Measurements from ENCODE around the gene ATG2A. TPM values are rescaled to one million over a fixed set of nuclear protein-coding genes. Genes with fewer than 3 reads are reported as not detected.

ATG2A gene
- total and polyA plus RNA-seq, 2 of the 8 experiments (the other 6 are each of a cell fraction or from before 2014, with no cell fraction given): 12.1 to 22.1 TPM

DNA sequence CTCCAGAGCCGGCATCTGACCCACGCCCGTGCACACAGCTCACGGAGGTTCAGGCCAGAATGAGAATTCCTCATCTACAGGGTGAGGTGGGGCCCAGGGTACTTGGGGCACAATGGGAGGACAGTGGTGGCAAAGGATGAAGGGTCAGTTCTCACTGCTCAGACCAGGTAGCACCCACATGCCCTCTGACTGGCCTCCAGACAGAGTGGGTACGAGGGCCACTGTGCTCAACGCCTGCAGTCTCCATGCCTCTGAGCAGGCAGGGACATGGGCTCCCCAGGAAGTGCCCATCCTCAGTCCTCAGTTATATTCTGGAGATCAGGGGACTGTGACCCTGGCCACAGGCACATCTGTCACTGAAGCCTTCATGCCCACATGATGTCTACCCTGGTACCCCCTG lies 59.5 kb downstream of the ATG2A start:
- Histone ChIP-seq H3K23ac (ENCODE audit: insufficient read length) (no peak overlapping the region), H2BK15ac (ENCODE audit: low read length) (no peak overlapping the region), H4K5ac (ENCODE audit: insufficient read length, low read depth, low read length) (no peak overlapping the region), H3K79me2 (ENCODE audit: control insufficient read depth in 1 of 2, insufficient read depth in 2 of 2, low read length in 2 of 2) (peaks cover 0 to 4% of the 10 kb centered on the region in 2 experiments; a peak in 1 of 4 replicates), H4K20me1 (replicated peaks in 1 of 2; ENCODE audit: control insufficient read depth in 1 of 2, insufficient read depth in 2 of 2, low read length in 2 of 2) (peaks cover 0 to 3% of the 10 kb centered on the region in 2 experiments), H3K23me2 (ENCODE audit: low read depth, low read length) (no peaks in the 10 kb centered on the region), H4K8ac (ENCODE audit: extremely low read depth, insufficient read depth, low read length) (peak overlapping the region; percentile 51), H2BK120ac (replicated peaks; ENCODE audit: low read depth, low read length) (no peak overlapping the region), H3K14ac (ENCODE audit: insufficient read length) (no peak overlapping the region), H3K4me2 (ENCODE audit: insufficient read depth in 1 of 2, low read depth in 2 of 2, low read length in 2 of 2) (no peak overlapping the region), H3K18ac (ENCODE audit: extremely low read depth, low read length) (no peak overlapping the region), H3K27ac (ENCODE audit: low read depth, low read length) (no peak overlapping the region), H3K56ac (replicated peaks; ENCODE audit: insufficient read length, low read depth, low read length) (no peak overlapping the region), H2AFZ (ENCODE audit: low read length) (no peak overlapping the region), H3K79me1 (ENCODE audit: low read depth, low read length) (no peaks in the 10 kb centered on the region; the same call in 1 of the 2 replicates), H2BK5ac (ENCODE audit: low read depth, low read length) (no peak overlapping the region), H3K4me1 (replicated peaks in 1 of 4; ENCODE audit: control insufficient read depth in 3 of 4, insufficient read depth in 4 of 4, low read length in 3 of 4) (peaks cover 0 to 4% (median 1%) of the 10 kb centered on the region in 4 experiments; a peak in 3 of 7 replicates), H3K4ac (replicated peaks; ENCODE audit: insufficient read length, low read depth, low read length) (no peak overlapping the region), H4K91ac (replicated peaks; ENCODE audit: insufficient read length, low read length) (no peak overlapping the region), H3K36me3 (ENCODE audit: control insufficient read depth in 2 of 4, insufficient read depth in 4 of 4, low read length in 3 of 4) (peaks cover 0 to 5% (median 0%) of the 10 kb centered on the region in 4 experiments; a peak in 3 of 8 replicates), H2AK5ac (ENCODE audit: low read depth, low read length) (no peak overlapping the region), H2BK20ac (ENCODE audit: low read length) (no peak overlapping the region), H3K27me3 (replicated peaks in 1 of 4; ENCODE audit: control insufficient read depth in 3 of 4, extremely low read depth in 1 of 4, insufficient read depth in 3 of 4, low read length in 3 of 4) (no peaks in the 10 kb centered on the region), H3K4me3 (ENCODE audit: extremely low read depth in 1 of 4, insufficient read depth in 2 of 4, low read depth in 3 of 4, low read length in 4 of 4) (no peak overlapping the region), H3K9me3 (ENCODE audit: insufficient read depth in 2 of 2, low read depth in 1 of 2, low read length in 1 of 2) (no peaks in the 10 kb centered on the region), H2BK12ac (ENCODE audit: low read depth, low read length) (no peak overlapping the region), H3K9ac (replicated peaks in 1 of 4; ENCODE audit: extremely low read depth in 1 of 4, low read depth in 3 of 4, low read length in 3 of 4) (no peak overlapping the region)
- ChIA-PET POLR2A (ENCODE audit: partially characterized antibody) (interaction anchor here (2.0 to 25.7 kb wide), 2 partner anchors 27 to 86 kb away, joined by 4 to 408 read pairs; partner anchors contain the start of gene EHD1), CTCF (ENCODE audit: partially characterized antibody) (interaction anchor here (16.5 to 32.3 kb wide), 2 partner anchors 6 to 30 kb away, joined by 321 to 1058 read pairs; partner anchors contain the start of gene EHD1)
- no peak for TF ChIP-seq PHF8 (conservative IDR thresholded peaks at IDR 0.05; ENCODE audit: low read depth, low read length)
- TF ChIP-seq CEBPB (IDR thresholded peaks at IDR 0.05; ENCODE audit: low read depth, low read length): no peak
- no peak for TF ChIP-seq RXRA (IDR thresholded peaks at IDR 0.05; ENCODE audit: insufficient read depth, low read depth, low read length)
- FAIRE-seq: no peak
- 93% methylated on average over 6 of the region's 6 CpGs; no CpG with 5 or more reads in 1 of the 2 experiments for WGBS, 2 experiments (ENCODE audit: extremely low coverage in 1 of 2, insufficient coverage in 1 of 2, insufficient read length in 1 of 2, insufficient replicate concordance in 2 of 2, low coverage in 1 of 2, low lambda C conversion rate in 2 of 2, missing lambda C conversion rate in 1 of 2)
- DNase-seq (ENCODE audit: low read depth in 1 of 2, low spot score in 2 of 2): no peak
